ENCODE results near the gene PPCDC.
"Not testable (repeated sequence)": the region's sequence is repeated elsewhere in the genome, so short reads cannot be mapped to it uniquely, and the experiment has no call there.

Gene PPCDC

DNA sequence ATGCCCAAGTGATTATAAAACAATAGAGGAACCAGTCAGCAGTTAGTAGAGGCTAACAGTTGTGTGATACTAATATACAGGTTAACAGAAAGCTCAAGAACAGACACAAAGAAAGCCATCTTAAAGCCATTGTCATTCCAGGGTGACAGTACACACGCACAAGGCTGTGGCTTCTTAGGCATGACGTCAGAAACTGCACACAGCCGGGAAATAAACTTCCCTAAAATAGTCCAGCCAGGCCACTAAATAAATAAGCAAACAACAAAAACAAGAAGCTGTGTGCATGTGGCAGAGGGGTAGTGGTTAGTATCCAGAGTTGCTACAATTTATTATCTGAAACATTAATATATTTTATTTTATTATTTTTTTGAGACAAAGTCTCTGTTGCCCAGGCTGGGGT, 49.8 kb downstream of the PPCDC start:
- no peak for DNase-seq

DNA sequence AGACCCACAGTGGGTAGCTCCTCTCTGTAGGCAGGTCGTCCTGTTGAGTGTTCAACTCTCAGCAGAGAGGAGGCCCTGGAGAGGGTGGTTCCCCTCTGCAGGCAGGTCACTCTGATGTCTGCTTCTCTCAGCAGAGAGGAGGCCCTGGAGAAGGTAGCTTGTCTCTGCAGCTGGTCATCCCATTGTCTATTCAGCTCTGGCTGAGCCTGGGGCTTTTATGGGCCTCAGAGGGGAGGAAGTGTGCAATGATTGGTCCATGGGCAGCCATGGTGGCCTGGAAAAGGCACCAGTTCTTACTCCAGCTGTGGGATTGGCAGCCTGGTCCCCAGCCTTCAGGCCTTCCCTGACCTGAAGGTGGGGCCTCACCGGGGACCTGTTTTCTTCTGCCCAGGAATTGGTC, 52.9 kb downstream of the PPCDC start:
- DNase-seq = no peak

DNA sequence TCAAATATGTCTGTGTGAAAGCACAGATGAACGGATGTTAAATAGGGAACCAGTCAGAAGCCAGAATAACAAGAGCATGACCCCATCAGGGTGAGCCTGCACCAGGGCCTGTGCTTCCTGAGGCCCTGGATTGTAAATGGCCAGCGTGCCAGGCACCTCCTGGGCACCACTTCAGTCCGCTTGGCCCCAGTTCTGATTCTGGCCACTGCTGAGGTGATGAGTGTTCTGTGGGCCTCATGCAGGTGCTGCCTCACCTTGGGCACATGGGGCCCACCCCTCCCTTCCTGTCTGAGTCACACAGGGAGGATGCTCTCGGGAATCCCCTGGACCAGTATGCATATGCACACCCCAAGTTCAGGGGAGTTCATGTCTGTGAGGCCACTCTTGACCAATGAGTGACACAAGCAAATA, 54.2 kb downstream of the PPCDC start:
- not testable (repeated sequence) for DNase-seq

DNA sequence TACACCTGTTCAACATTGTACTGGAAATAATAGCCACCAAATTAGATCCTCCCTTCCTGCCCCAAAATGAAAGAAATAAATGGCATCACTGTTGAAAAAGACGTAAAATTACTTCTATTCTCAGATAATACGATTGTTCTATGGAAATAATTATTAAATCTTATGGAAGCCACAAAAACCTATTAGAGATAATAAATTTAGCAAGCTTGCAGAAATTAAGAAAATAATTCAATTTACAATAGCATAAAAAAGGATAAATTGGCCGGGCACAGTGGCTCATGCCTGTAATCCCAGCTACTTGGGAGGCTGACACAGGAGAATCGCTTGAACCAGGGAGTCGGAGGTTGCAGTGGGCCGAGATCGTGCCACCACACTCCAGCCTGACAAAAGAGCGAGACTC, 57.8 kb downstream of the PPCDC start:
- DNase-seq = no peak

DNA sequence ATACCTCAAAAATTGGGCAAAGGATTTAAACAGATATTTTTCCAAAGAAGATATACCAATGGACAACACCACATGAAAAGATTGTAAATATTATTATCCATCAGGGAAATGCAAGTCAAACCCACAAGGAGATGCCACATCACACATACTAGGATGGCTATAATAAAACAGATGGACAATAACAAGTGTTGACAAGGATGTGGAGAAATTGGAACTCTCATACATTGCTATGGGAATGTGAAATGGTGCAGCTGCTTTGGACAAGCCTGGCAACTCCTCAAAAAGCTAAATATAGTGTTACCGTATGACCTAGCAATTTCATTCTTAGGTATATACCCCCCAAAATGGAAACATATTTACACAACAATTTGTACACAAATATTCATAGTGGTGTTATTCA, 59.3 kb downstream of the PPCDC start:
- DNase-seq = no peak

DNA sequence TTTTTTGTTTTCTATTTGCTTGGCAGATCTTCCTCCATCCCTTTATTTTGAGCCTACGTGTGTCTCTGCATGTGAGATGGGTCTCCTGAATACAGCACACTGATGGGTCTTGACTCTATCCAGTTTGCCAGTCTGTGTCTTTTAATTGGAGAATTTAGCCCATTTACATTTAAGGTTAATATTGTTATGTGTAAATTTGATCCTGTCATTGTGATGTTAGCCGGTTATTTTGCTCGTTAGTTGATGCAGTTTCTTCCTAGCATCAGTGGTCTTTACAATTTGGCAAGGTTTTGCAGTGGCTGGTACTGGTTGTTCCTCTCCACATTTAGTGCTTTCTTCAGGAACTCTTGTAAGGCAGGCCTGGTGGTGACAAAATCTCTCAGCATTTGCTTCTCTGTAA, 62.3 kb downstream of the PPCDC start:
- not testable (repeated sequence) for DNase-seq

DNA sequence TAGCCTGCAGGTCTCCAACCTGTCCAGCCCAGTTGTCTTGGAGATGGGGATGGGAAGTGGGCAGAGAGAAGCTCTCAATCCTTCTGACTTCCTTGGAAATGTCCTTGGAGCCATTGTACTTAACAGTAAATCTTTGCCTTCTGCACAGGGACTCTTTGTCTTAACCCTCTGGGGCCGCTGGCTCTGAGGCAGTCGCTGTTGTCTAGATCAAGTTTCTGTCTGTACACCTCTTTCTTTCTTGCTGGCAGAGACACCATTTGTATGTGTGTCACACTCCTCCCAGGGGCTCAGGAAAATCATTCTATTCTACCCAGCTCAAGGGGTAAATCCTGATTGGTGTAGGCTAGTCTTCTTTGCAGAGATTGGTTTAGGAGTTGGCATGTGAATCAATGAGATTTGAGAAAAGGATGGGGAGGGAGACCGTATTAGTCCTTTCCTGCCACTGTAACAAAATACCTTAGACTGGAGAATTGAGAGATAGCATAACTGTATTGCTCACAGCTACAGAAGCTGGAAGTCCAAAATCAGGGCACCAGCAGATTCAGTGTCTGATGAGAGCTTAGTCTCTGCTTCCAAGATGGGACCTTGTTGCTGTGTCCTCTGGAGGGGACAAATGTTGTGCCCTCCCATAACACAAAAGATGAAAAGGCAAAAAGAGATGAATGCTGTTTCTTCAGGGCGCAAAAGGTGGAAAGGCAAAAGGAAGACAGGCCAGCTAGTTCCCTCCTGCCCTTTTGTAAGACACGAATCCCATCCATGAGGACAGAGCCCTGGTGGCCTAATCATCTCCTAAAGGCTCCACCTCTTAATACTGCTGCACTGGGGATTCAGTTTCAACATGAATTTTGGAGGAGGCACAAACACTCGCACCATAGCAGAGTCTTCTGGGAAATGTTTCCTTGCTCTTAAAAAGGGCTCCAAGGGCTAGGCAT, 66.3 kb downstream of the PPCDC start:
- no peak for DNase-seq

DNA sequence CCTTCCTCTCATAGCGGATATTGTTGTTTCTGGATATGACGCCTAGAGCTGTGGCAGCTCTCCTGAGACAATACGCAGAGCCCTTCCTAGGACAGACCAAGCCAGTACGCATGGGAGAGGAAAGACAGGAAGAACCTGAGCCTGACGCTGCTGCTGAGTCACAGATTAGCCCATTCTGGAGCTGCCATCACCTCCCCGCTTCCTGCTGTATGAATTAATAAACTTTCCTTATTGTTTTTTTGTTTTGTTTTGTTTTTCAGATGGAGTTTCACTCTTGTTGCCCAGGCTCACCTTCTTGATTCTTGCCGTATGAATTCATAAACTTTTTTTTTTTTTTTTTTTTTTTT, 67.0 kb downstream of the PPCDC start:
- no peak for DNase-seq

DNA sequence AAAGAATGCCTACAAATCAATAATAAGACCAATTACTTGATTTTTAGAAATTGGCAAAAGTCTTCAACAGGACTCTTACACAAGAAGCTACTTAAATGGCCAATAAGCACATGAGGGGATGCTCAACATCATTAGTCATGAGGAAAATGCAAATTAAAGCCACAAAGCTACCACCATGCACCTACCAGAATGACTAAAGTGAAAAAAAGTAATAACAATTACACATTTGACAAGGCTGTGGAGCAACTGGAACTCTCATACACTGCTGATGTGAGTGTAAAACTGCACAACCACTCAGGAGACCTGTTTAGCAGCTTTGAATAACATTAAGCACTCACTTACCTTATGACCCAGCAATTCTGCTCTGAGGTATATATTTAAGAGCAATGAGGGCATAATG, 68.4 kb downstream of the PPCDC start:
- no peak for DNase-seq

DNA sequence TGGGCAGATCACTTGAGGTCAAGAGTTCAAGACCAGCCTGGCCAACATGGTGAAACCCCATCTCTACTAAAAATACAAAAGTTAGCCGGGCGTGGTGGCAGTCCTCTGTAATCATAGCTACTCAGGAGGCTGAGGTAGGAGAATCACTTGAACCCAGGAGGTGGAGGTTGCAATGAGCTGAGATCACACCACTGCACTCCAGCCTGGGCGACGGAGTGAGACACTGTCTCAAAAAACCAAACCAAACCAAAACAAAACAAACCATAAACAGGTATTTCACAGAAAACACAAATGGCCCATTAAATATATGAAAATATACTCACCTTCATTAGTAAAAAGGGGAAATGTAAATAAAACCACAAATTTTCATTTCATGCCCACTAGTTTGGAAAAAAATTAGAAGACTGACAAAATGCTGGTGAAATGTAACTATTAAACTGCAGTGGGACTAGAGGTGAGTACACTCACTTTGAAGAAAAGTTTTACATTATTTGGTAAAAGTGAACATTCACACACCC, 71.6 kb downstream of the PPCDC start:
- DNase-seq = not testable (repeated sequence)

DNA sequence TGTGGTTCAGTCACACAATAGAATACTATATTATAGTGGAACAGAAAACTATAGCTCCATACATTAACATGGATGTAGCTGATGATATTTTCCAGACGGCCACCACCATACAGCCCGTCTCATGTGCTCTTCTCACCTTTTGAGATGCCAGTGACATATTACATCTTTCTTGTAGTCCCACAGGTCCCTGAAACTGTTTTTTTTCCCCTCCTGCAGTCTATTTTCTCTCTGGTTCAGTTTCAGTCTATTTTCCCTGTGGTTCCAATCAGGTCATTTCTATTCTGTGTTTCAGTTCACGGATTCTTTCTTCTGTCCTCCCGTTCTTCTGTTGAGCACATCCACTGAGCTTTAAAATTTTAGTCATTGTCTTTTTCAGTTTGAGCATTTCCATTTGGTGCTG, 72.2 kb downstream of the PPCDC start:
- DNase-seq = no peak

DNA sequence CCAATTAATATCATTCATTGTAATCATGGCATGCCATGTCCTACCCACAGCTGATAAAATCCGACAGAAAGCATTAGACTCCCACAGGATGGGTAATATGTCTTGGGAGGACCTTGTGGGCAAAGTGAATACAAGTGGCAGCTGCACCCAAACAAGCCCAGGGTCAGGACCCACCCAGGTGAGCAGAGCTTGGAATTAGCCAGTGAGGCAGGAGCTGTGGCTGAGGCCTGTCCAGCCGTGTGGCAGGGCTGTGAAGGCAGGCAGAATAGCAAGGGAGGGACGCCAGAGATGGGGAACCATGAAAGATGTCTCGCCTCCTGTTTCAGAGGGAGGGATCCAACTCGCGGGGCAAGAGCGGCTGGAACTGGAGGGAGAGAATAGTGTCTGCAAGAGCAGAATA, 74.5 kb downstream of the PPCDC start:
- no peak for DNase-seq

DNA sequence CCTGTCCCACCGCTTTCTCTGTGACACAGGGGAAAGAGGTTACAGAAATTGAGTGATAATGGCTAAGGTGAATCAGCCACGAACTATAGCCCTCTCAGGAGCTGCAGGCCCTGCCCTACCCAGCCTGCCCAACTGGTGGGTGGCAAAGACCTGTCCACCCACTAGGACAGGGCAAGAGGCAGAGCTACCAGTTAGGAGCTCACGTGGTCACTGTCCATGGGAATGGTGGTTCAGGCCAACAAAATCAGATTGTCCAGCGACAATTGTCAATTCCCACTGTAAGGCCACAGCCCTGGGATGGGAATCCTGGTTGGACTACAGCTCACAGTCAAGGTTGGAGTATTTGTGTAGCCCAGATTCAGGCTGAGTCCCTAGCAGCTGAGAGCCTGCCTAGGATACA, 75.0 kb downstream of the PPCDC start:
- DNase-seq = no peak
